Measurements from ENCODE around the gene OLFM1. TPM values are rescaled to one million over a fixed set of nuclear protein-coding genes. Genes with fewer than 3 reads are reported as not detected.

Gene OLFM1
- total RNA-seq, 1 donor from 2014 or later: 0.96 TPM

DNA sequence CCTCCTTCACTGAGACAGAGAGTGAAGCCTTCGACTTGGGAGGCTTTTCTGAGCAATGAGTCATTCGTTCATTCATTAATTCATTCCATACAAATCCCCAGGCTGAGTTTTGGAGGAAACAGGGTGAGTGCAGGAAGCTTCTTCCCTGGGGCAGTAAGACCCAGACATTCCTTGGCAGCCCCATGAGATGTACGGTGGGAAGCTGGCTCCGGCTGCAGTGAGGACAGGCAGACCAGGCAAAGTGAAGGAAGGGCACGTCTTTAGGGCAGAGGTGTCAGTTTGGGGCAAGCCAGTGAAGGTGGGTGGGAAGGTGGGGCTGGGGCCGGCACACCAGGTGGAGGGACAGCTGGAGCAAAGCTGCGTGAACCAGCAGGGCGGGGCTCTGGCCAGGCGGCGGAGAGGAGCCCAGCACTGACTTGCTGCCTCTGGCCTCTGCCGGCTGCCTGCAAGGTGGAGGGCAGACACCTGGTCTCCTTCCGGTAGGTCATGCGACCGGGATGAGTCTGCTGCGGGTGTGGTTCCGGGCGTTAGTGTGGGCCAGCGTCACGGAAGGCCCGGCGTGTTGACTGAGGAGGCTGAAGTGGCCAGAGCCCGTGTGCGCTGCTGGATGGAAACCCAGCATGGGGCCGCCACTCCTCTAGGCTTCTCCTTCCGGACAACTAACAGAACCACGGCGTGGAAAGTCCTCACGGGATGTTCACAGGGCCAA lies 16.6 kb downstream of the OLFM1 start:
- no peak for TF ChIP-seq CTCF (IDR thresholded peaks at IDR 0.05; ENCODE audit: insufficient read depth, low read length, poor library complexity, severe bottlenecking)
- H3K27me3 ChIP-seq (ENCODE audit: control insufficient read depth, insufficient read depth, low read length): peaks cover 6% of the 10 kb centered on the region
- no peak overlapping the region for H3K4me3 ChIP-seq (ENCODE audit: low read depth, low read length)
- DNase-seq (ENCODE audit: low read depth): no peak
- H3K36me3 ChIP-seq (ENCODE audit: control insufficient read depth, insufficient read depth, low read length): no peaks in the 10 kb centered on the region

DNA sequence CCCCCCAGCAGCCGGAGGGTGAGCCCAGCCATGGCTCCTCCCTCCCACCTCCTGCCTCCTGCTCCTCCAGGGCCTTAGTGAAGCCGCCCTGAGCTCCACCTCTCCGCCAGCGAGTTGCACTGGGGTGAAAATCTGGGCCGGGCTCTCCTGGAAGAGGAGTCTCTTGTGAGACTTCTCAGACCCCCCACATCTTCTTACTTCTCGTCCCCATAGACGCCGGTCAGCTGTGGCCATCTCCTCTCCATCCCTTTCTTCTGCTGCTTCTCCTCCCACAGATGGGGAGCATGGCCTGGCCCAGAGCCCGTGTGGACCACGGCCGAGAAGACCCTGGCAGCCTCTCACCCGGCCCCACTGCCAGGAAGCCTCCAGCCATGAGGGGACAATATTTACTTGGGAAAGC lies 17.3 kb downstream of the OLFM1 start:
- no peak for TF ChIP-seq CTCF (IDR thresholded peaks at IDR 0.05; ENCODE audit: insufficient read depth, low read length, poor library complexity, severe bottlenecking)
- H3K27me3 ChIP-seq (ENCODE audit: control insufficient read depth, insufficient read depth, low read length): peaks cover 6% of the 10 kb centered on the region
- no peak for DNase-seq (ENCODE audit: low read depth)
- H3K4me3 ChIP-seq (ENCODE audit: low read depth, low read length): no peak overlapping the region
- H3K36me3 ChIP-seq (ENCODE audit: control insufficient read depth, insufficient read depth, low read length): no peaks in the 10 kb centered on the region

DNA sequence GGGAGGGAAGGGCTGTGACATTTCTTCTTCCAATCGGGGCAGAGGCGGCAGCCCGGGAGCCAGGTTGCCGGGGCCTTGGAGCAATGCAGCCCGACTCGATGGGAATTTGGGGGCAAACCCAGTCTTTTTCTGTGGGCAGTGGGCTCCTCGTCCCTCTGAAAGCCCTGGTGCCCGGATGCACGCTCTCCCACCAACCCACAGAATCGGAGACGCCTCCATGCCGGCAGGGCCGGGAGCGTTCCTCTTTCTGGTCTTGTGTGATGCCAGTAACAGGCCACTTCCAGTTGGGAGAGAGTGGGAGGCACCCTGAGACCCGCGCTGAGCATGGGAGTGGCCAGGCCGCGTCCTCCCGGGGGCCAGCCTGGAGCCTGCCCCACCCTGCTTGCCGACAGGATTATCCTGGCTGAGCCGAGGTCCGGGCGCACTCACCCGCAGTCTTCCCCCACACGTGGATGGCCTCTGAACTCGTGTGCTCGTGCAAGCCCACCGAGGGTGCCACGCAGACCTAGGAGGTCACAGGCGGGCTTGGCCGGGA lies 17.8 kb downstream of the OLFM1 start:
- no peak for DNase-seq (ENCODE audit: low read depth)
- no peak overlapping the region for H3K4me3 ChIP-seq (ENCODE audit: low read depth, low read length)
- no peak for TF ChIP-seq CTCF (IDR thresholded peaks at IDR 0.05; ENCODE audit: insufficient read depth, low read length, poor library complexity, severe bottlenecking)
- no peaks in the 10 kb centered on the region for H3K36me3 ChIP-seq (ENCODE audit: control insufficient read depth, insufficient read depth, low read length)
- peaks cover 6% of the 10 kb centered on the region for H3K27me3 ChIP-seq (ENCODE audit: control insufficient read depth, insufficient read depth, low read length)

DNA sequence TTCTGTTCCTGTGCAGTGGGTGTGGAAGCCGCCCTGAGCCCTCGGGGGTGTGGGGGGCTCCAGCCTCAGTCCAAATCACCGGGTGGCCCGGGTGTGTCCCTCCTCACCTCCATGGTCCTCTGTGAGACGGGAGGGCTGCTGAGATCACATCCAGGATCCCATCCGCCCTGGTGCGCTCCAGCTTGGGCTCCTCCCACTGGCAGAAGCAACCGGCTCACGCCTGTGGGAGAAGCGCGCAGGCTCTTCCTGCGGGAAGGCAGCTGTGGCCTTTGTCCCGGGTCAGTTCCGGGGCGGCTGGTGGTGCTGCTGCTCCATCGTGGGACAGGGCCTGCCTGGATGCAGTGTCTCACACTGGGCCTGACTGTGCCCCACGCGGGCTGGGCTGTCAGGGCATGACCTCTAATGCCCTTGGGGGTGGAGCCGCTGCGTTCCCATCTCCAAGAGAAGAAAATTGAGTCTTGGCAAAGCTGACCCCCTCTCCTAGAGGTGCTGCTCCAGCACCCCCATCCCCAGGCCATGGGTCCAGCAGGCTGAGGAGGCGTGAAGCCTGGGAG lies 18.5 kb downstream of the OLFM1 start:
- TF ChIP-seq CTCF (IDR thresholded peaks at IDR 0.05; ENCODE audit: insufficient read depth, low read length, poor library complexity, severe bottlenecking): no peak
- no peak for DNase-seq (ENCODE audit: low read depth)
- H3K27me3 ChIP-seq (ENCODE audit: control insufficient read depth, insufficient read depth, low read length): peaks cover 6% of the 10 kb centered on the region
- H3K36me3 ChIP-seq (ENCODE audit: control insufficient read depth, insufficient read depth, low read length): no peaks in the 10 kb centered on the region
- no peak overlapping the region for H3K4me3 ChIP-seq (ENCODE audit: low read depth, low read length)

DNA sequence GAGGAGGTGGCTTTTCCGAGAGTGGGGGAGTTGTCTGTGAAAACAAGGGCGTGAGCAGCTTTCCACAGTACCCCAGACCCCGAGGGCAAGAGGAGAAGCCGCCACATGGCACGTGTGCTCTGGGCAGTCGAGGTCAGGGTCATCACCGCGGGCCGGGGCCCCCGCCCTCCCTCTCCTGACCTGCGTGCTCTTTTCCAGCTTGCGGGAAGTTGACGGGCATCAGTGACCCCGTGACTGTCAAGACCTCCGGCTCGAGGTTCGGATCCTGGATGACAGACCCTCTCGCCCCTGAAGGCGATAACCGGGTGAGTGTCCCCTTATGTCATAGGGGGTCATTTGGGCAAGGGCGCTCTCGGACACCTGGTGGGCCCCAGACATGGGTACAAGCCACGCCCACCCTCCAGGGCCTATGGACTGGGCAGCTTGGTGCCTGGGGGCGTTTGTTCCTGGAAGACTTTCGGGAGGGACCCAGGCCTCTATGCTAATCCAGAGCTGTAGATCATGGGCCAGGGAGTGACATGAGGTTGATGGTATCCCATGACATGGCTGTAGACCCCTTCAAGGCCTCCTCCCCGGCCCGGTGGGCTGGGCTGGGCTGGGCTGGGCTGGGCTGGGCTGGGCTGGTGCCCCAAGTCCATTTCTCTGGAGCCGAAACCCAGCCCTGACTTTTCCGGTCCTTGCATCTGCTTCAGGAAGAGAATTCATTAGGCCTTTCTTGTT lies 19.2 kb downstream of the OLFM1 start:
- H3K36me3 ChIP-seq (ENCODE audit: control insufficient read depth, insufficient read depth, low read length): no peaks in the 10 kb centered on the region

More for the DNA sequence above, 19.2 kb downstream of the OLFM1 start:
- no peak for TF ChIP-seq CTCF (IDR thresholded peaks at IDR 0.05; ENCODE audit: insufficient read depth, low read length, poor library complexity, severe bottlenecking)
- DNase-seq (ENCODE audit: low read depth): no peak
- Histone ChIP-seq H3K4me3 (ENCODE audit: low read depth, low read length) (no peak overlapping the region), H3K27me3 (ENCODE audit: control insufficient read depth, insufficient read depth, low read length) (peaks cover 6% of the 10 kb centered on the region)
